GM19099 (cell line): ENCODE data around the gene VWA1.

Source experiments
- POLR2A ChIP-seq: IDR thresholded peaks from 3 replicates; pipeline ENCODE4 v1.6.1; 2011; ENCODE audit warnings: low read depth; ENCODE audit not compliant: insufficient read length; ENCODE audit errors: extremely low read depth

VWA1 gene

GRCh38 chr1:1438531-1439381 is 3.3 kb downstream of the VWA1 start:
- TF ChIP-seq POLR2A = no peak

- TF ChIP-seq POLR2A = no peak
Observed at GRCh38 chr1:1439546-1440261, 4.2 kb downstream of the VWA1 start.

GRCh38 chr1:1440262-1441001 is 4.9 kb downstream of the VWA1 start:
- TF ChIP-seq POLR2A = no peak

GRCh38 chr1:1441002-1441888 is 5.8 kb downstream of the VWA1 start:
- TF ChIP-seq POLR2A = no peak

- no peak for TF ChIP-seq POLR2A
Observed at GRCh38 chr1:1442069-1442770, 6.7 kb downstream of the VWA1 start.

- no peak for TF ChIP-seq POLR2A
Observed at GRCh38 chr1:1449099-1449739, 13.7 kb downstream of the VWA1 start, which contains the start of gene ATAD3C. TSS of gene ATAD3C (plus strand) at chr1:1449689. CDS start at chr1:1450684, 995 bp downstream.

- no peak for TF ChIP-seq POLR2A
Observed at GRCh38 chr1:1451696-1452364, 16.3 kb downstream of the VWA1 start.

GRCh38 chr1:1452882-1453281 is 17.4 kb downstream of the VWA1 start:
- TF ChIP-seq POLR2A = no peak

GRCh38 chr1:1455366-1455884 is 19.9 kb downstream of the VWA1 start:
- no peak for TF ChIP-seq POLR2A

- TF ChIP-seq POLR2A = no peak
Observed at GRCh38 chr1:1460540-1461130, 25.1 kb downstream of the VWA1 start.

GRCh38 chr1:1461721-1462317 is 26.3 kb downstream of the VWA1 start:
- no peak for TF ChIP-seq POLR2A

GRCh38 chr1:1462318-1462966 is 27.0 kb downstream of the VWA1 start:
- TF ChIP-seq POLR2A = peak; percentile 31

GRCh38 chr1:1463312-1463711 is 27.8 kb downstream of the VWA1 start:
- TF ChIP-seq POLR2A = no peak
